RPMI8226 (cell line): ENCODE data around the gene FCN3.

Experiments used
- DNase-seq: peaks from one replicate; pipeline ENCODE4 v3.0.0-alpha.2; 2015

FCN3 gene

GRCh38 chr1:27356619-27357280 is 17.9 kb downstream of the FCN3 start:
- no peak for DNase-seq

- DNase-seq, result no peak
Observed at GRCh38 chr1:27356277-27356618, 18.4 kb downstream of the FCN3 start.

- DNase-seq, result no peak
Observed at GRCh38 chr1:27355683-27356082, 18.9 kb downstream of the FCN3 start.

GRCh38 chr1:27353629-27354028 is 21.0 kb downstream of the FCN3 start:
- no peak for DNase-seq

DNA sequence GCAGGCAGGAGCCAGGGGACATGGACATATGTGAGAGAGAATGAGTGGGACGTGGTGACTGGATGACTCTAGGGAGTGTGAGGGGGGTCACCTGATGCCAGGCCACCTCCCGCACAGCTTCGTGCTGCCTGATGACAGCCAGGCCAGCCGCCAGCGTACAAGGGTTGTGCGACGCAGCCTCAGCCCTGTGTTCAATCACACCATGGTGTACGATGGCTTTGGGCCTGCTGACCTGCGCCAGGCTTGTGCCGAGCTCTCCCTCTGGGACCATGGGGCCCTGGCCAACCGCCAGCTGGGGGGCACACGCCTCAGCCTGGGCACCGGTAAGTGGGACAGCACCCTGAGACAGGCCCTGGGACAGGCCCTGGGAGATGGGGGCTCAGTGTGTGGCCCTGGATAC is 21.5 kb downstream of the FCN3 start:
- DNase-seq, result no peak

- DNase-seq, result no peak
Observed at GRCh38 chr1:27351541-27352107, 23.0 kb downstream of the FCN3 start.

DNA sequence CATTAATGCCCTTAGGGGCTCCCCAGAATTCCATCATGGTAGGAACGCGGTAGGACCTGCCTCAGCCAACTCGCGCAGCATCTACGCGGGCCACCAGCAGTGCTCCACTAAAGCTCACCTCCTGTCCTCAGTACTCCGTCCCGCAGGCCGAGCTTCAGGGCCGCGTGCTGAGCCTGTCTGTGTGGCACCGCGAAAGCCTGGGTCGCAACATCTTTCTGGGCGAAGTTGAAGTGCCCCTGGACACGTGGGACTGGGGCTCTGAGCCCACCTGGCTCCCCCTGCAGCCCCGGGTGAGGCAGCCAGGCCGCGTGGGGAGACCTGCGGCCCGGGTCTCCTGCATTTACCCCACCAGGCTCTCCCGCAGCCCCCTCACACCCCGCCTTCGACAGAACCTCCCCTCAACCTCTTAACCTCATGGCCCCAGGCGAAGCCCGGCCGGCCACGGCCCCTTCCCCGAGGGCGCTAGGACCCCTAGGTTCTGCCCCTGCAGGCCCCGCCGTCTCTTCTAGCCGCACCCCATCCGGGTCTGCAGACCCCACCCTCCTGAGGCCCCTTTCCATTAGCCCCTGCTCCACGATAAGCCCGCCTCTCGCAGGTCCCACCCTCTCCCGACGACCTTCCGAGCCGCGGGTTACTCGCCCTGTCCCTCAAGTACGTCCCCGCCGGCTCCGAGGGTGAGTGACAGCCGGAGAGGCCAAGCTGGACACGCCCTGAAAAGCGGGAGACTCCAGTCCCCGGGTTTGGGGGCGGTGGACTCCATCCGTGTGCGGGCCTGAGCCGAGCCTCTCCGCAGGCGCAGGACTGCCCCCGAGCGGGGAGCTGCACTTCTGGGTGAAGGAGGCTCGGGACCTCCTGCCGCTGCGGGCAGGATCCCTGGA is 23.7 kb downstream of the FCN3 start:
- DNase-seq, result no peak

GRCh38 chr1:27349784-27350662 is 24.6 kb downstream of the FCN3 start:
- peak; percentile 68 for DNase-seq

GRCh38 chr1:27348861-27349783 is 25.5 kb downstream of the FCN3 start:
- peak; percentile 90 for DNase-seq

GRCh38 chr1:27346991-27347624 is 27.5 kb downstream of the FCN3 start:
- no peak for DNase-seq

- DNase-seq, result no peak
Observed at GRCh38 chr1:27346357-27346756, 28.3 kb downstream of the FCN3 start.

GRCh38 chr1:27345272-27345671 is 29.4 kb downstream of the FCN3 start:
- DNase-seq, result no peak

- DNase-seq, result no peak
Observed at GRCh38 chr1:27343639-27344025, 31.0 kb downstream of the FCN3 start.

DNA sequence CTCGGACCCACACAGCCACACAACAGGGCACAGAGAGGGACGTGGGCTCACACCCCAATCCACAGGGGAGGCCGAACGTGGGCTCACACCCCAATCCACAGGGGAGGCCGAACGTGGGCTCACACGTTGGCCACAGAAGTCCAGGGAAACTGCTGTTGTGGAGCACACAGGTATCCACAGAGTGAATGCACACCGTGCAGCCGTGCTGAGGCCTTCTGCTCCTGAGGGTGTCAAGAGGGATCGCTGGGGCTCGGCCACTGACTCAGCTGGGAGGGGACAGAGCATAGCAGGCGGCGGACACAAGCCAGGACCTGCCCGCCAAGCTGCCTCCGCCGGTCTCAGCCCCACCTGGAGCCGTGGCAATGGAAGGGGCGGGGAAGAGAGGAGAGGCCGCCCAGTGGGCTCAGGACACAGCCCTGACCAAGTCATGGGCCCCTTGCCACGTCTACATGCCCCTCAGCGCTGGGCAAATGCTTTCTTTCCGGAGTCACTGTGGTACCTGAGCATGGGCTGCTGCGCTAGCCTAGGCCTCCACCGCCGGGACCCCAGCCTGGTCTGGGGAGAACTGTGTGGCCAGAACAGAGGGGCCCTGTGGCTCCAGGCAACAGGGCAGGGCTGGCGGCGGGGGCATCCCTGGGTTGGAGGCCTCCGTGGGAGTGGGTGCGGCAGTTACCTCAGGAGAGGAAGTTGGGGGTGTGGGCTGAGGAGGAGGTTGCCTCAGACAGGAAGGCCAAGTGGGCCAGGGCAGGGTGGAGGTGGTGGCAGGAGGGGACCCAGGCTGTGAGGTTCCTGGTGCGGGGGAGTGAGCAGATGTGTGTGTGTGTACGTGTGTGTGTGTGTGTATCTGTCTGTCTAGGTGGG is 31.6 kb downstream of the FCN3 start:
- DNase-seq, result peak; percentile 47

GRCh38 chr1:27342391-27342777 is 32.2 kb downstream of the FCN3 start:
- peak; percentile 30 for DNase-seq

GRCh38 chr1:27341525-27342252 is 32.9 kb downstream of the FCN3 start, which contains the start of gene SYTL1:
TSS of gene SYTL1 (plus strand) at chr1:27342022. CDS start at chr1:27345335, 3,313 bp downstream.
- DNase-seq, result peak; percentile 95

DNA sequence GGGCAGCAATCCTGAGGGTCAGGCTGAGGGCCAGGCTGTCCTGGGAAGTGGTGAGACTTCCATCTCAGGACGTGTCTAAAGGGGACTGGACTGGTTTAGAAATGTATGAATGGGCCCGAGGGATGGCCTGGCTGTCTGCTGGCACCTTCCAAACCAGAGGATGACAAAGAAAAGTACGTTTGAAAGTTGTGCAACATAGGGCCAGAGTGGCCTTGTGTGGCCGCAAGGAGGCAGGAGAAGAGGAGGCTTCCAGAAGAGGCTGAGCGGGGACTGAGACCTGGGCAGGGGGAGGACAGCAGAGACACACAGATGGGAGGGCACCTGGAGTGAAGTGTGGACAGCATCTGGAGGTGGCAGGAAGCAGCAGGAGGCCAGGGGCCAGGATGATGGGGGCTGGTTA is 35.4 kb downstream of the FCN3 start:
- DNase-seq, result no peak

DNA sequence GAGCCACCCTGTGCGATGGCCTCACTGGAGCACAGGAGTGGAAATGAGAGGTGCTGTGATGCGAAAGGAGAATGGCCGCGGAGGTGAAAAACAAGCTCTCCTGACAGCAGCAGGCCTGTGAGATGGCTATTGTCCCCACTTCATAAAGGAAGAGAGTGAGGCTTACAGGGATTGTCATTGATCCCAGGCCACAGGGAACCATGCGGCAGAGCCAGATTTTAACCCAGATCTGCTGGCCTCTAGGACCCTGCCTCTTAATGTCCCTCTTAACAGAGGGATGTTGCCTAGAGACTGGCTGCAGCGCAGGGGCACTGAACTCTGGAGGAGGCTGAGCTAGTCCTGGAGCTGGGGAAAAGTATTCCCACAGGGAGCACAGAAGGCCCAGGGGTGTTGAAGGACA is 35.9 kb downstream of the FCN3 start:
- no peak for DNase-seq

DNA sequence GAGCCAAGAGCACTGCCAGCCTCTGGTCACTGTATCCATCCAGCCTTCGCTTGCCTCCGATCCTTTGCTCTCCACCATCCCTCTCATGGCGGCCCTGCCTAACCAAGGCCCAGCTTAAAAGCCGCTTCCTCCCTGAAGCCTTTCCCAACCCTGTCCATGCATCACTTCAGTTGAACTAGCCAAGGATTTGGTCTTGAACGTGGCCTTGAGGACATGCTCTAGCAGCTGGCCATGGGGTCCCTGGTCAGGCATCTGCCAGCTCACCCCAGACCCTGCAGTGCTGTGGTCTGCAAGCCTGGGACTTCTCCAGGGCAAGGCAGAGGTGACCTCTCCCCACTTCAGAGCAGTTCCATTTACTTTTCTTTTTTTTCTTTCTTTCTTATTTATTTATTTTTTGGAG is 37.9 kb downstream of the FCN3 start:
- DNase-seq, result no peak
